NCI-H226 (cell line): Measurements from ENCODE around the gene XXYLT1.
"Not testable (repeated sequence)": the region's sequence is repeated elsewhere in the genome, so short reads cannot be mapped to it uniquely, and the experiment has no call there.

ENCODE experiments used
- DNase-seq: peaks from one replicate; pipeline ENCODE4 v3.0.0-alpha.2; 2015

Gene XXYLT1, protein sequence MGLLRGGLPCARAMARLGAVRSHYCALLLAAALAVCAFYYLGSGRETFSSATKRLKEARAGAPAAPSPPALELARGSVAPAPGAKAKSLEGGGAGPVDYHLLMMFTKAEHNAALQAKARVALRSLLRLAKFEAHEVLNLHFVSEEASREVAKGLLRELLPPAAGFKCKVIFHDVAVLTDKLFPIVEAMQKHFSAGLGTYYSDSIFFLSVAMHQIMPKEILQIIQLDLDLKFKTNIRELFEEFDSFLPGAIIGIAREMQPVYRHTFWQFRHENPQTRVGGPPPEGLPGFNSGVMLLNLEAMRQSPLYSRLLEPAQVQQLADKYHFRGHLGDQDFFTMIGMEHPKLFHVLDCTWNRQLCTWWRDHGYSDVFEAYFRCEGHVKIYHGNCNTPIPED

DNA sequence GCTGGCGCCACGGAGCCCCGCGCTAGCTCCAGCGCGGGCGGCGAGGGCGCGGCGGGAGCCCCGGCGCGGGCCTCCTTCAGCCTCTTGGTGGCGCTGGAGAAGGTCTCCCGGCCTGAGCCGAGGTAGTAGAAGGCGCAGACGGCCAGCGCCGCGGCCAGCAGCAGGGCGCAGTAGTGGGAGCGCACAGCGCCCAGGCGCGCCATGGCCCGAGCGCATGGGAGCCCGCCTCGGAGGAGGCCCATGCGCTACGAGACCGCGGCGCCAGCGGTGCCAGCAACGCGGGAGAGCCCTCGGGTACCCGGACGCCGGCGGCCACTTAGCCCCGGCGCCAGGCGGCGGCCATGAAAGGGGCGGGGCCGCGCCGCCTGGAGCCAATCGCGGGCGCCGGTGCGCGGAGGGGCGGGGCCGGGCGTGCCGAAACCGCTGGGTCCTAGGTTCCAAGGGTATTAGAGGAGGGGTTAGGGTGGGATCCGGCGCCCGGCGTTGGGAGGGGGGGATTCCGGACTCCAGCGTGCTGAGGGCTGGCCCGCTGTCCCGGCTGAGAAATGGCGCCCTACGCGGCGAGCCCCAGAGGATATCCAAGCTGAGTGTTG is at the start of gene XXYLT1:
XXYLT1 (minus strand) TSS at position 343 of the 593 bp plus-strand sequence; CDS start at position 242, 101 bp downstream.
- peak; percentile 78 for DNase-seq

DNA sequence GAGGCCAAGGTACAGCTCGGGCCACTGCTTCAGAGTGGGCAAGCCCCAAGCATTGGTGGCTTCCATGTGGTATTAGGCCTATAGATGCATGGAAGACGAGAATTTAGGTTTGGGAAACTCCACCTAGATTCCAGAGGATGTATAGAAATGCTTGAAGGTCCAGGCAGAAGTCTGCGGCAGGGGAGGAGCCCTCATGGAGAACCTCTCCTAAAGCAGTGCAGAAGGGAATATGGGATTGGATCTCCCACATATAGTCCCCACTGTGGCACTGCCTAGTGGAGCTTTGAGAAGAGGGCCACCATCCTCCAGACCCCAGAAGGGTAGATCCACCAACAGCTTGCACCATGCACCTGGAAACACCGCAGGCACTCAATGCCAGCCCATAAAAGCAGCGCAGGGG is 48.1 kb upstream of the XXYLT1 start:
- no peak for DNase-seq

DNA sequence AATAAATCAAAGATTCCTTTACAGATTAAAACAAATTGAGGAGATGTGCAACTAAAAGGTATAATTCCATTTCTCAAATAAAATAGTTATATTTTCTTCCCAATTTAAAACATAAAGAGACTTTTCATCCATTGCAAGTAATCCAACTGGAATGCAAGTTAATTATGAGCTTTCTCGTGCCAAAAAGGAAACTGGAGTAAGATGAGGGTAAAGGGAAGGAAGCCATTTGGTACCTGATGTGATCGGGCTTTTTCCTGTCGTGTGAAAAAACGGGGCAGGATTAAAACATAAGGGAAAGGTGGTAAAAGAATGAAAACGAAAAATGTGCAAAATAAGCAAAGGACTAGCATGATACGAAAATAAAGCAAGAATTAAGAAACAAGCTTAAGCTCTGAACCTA is 41.8 kb upstream of the XXYLT1 start:
- no peak for DNase-seq

DNA sequence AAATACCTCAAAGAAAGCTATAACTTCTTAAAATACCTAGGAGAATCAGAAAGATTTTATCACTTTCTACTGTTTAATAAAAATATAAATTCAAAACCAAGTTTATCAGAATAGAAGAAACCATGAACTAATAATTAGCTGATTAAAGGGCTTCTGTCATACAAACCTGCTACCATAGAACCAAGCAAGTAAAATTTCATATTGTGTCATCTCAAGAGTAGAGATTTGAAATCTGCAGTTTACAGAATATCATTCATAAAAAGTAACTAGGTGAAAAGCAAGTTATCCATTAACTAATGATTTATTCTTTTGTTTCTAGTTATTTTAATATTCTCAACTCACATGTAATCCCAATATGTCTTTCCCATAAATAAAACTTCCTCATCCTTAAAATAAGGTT is 36.8 kb upstream of the XXYLT1 start:
- no peak for DNase-seq

DNA sequence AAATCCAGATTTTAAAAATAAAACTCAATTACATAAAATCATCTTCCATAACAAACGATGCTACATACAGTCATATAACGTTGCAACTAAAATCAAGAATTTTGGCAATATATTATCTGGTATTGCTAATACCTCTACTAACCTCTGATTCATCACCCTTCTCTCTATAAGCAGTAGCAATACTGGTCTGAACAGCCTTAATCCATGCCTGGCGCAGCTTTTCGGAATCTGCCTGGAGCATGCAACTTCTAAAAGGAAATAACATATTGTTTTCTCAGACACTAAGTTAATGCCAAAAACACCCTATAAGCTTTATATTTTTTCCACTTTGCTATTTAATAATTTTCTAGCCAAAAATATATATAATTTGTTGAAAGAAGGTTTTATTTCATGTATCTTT is 35.4 kb upstream of the XXYLT1 start:
- DNase-seq = no peak

DNA sequence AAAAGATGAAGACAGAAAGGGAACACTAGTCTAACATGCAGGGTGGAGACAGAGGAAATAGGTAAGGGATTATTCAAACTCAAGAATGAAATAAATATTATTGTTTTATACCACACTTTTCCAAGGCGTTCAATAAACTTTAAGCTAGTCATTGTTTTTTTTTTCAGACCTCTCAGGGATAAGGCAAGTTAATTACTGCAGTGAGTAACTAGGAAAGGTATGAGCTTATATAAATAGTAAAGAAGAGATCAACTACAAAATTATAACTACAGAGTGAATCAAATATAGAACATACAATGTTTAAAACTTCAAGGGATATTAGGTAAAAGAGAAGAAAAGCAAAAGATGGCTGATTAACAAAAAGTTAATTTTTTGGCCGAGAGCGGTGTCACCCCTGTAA is 31.5 kb upstream of the XXYLT1 start:
- DNase-seq = no peak

DNA sequence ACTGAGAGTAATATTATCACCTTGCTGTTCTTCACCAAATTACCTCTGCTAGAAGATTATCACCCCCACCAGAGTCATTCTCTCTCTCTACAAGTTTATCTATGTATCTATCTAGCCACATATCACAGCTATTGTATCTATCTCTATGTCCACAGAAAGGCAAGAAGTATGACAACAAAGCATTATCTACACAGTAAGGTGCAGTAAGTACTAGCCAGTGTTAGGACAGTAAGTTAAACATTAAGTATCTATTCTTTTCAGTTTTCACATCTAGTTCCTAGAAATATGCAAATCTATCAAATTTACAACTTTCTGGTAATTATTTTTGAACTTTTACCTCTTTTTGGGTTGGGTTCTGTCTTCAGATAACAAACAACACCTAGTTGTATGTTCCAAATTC is 26.5 kb upstream of the XXYLT1 start:
- DNase-seq = no peak

DNA sequence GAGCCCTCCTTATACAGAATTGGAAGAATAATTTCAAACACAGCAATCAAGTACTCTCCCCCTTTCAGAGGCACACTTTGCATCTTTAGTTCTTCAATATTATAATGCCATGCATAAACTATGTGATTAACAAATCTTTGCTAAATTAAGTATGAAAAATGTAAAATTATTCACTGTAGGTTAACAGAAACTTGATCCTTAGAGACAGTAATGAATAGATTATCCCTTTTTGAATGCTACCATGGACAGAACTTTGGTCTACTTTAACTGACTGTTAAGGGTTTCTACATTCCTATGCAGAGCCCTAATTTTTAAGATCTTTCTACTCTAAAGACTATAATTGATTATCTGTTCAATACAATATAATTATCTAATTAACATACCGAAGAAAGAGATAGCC is 25.7 kb upstream of the XXYLT1 start:
- DNase-seq = no peak

DNA sequence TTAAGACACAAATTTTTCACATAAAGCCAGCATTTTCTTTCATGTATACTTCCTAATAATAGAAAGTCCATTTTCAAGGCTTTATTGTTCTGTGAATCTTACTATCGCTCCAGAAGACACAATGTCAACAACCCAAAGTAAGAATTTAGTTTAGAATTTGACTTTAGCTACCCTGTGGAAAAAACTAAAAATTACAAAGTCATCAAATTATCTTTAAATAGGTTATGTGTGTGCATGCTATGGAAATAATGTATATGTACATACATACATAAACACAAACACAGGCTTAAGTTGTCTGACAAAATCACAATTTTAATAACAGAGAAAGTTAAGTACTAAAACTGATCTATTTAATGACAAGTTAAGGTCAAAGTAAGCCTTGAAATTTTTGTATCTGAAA is 20.2 kb upstream of the XXYLT1 start:
- no peak for DNase-seq

DNA sequence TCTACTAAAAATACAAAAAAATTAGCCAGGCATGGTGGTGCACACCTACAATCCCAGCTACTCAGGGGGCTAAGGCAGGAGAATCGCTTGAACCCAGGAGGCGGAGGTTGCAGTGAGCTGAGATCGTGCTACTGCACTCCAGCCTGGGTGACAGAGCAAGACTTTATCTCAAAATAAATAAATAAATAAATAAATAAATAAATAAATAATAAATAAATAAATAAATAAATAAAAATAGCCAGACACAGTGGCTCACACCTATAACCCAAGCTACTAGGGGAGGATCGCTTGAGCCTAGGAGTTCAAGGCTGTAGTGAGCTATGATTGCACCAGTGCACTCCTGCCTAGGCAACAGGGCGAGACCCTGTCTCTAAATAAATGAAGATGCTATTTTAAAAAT is 19.7 kb upstream of the XXYLT1 start:
- not testable (repeated sequence) for DNase-seq

DNA sequence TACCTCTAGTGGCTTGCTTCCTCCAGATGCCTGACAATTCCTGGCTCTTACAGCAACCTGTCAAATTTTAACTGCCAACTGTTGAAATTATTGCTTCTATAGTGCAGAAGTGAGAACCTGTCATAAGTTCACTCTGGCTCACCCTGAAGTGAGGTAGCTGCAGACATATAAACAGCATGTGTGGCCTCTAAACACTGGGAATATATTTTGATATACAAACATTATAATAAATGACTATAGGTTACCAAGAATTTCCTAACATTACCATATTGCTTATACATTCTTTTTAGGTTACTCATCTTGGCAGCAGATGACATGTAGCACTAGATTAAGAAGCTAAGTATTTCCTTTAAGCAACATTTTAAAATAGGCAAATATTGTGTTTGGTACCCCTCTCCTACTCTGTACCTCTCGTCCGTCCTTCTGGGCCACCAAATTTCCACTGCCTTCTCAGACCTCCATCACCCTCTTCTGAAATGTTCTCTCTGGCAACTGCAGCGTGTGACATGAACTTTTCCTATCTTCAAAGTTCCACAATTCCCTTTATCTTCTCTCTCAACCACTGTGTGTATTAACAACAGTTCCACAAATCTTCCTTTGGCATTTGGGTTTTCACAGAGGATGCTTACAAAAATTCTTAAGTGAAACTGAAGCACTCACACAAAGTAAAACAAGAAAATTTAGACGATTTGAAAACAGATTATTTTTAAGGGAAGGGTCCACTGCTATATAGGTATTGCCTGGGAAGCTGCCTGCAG is 15.3 kb upstream of the XXYLT1 start:
- DNase-seq = peak; percentile 2

DNA sequence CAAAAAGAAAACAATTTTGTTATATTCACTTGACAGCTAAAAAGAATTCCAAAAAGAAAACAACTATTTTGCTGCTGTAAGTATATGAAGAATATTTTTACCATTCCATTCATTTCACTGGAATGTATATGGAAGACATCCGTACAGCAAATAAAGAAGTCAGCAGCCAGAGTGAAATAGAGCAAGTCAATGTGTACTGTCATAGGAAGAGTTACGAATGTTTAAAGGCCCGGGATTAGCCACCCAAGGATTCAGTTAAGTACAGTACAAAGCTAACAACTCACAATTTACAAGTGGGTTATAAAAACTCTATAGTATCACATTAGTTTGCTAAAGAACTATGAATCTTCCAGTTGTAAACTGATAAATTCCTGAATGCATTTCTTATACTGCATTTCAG is 14.4 kb upstream of the XXYLT1 start:
- no peak for DNase-seq

DNA sequence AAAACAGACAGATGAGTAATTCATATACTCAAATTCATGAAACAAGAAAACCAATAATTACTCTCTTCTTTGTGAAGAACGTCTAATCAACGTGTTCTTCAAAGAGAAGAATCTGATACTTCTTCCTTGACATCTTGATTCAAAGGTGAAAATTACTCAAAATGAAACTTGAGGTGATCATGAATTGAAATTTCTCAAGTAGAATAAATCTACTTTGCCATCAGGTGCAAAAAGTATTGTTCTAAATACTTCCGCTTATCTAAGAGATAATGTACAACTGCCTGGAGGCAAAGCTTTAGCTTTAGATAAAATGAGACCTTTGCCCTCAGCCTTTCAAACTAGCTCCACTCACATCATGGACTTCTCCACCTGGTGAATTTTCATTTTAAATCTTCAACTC is 13.9 kb upstream of the XXYLT1 start:
- no peak for DNase-seq

DNA sequence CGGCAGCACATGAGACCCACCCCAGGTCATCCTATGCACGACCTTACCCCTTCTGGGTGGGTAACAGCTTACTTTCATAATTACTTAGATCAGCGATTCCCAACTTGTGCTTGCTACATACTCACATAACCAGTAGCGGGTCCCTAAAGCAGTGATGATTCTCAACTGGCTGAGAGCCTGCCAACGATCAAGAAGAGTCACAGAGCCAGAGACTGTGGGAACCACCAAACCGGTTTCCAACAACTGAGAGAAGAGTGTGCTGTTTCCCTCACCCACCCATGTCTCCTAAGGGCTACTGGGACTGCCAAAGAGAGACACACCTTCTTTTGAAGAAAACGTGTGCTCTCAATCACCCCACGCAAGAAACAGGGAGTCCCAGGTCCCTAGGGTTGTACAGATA is 12.0 kb upstream of the XXYLT1 start:
- DNase-seq = no peak

DNA sequence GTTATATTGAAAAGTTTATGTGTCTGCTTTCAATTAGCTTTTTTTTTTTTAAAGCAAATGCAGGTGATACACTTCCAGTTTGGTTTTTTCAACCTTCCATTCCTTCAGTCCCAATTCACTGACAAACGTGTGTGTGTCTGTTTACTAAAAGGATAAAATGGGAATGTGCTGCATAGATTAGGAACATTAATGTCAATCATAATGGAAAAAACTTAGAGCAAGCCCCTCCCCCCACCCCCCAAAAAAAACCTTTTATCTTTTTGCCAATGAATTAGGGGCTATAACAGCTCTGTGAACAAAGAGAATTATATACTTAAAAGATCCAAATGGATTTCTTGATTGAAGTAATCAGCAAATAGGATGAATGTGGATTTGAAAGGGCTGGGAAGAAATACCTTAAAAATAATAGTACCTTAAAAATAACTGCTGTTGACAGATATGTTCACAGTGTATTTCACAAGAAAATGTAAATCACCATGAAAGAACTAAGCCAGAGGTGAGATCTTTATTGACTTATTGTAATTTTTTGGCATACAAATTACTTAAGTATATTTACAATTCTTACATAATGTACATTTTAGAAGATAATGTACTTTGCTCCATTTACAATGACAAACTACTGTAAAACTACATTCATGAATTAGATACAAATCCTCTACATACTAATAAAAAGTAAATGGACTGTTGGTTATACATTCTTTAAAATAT is 3.5 kb upstream of the XXYLT1 start:
- DNase-seq = no peak

DNA sequence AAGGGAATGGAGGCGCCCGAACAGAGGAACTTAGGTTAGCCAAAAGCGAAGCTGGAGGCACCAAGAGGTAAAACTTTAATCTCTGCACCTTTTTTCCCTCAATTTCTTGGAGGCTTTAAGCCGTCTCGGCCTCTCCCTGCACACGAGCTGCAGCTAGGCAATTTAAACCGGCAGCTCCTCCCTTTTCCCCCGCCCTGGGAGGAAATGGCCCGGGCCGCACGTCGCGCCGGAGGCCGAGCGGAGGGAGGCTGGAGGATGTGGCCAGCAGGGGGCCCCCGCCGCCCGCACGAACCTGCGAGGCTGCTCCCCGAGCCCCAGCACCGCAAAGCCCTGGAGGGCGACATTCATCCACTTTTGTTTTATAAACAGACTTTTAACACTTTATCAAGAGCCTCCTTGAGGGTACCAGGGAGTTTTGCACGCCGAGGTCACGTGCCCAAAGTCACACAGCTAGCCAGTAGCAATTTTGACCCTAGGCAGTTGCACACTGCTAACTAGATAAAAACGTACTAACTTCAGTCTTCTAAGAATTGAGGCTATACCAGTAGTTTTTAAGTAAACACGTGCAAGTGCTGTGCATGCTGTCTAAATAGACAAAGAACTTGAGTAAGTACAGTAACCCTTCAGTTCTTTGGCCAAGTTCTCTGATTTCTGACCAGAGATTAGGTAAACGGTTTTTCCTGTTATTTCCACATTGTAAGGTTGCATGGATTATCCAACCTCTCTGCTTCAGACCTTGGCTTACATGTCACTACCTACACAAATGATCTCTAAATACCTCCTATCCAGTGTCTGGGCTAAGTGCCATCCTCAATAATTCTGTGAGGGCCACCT is 668 bp upstream of the XXYLT1 start:
- DNase-seq = peak; percentile 79

DNA sequence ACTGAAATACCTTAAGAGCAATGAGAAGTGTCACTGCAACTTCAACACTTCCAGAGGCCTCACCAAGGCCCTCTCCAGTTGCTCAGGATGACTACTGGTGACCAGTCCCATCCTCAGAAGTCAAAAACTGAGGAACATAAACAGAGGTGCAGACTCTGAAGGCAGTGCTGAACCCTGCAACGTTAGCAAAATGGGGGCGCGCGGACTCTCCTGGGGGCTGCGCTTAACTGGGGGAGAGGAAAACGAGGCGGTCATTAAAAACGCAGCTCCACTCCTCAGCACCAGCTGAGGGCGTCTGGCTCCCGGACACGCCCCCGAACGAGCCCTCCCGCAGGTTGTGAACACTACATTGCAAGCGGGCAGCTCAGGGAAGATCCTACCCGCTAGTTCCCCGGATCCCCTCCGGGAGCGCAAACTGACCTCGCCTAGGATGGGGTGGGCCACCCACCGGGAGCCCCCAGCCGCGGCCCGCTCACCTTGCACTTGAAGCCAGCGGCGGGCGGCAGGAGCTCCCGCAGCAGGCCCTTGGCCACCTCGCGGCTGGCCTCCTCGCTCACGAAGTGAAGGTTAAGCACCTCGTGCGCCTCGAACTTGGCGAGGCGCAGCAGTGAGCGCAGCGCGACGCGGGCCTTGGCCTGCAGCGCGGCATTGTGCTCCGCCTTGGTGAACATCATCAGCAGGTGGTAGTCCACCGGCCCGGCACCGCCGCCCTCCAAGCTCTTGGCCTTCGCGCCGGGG is 711 bp downstream of the XXYLT1 start:
- peak; percentile 27 for DNase-seq

DNA sequence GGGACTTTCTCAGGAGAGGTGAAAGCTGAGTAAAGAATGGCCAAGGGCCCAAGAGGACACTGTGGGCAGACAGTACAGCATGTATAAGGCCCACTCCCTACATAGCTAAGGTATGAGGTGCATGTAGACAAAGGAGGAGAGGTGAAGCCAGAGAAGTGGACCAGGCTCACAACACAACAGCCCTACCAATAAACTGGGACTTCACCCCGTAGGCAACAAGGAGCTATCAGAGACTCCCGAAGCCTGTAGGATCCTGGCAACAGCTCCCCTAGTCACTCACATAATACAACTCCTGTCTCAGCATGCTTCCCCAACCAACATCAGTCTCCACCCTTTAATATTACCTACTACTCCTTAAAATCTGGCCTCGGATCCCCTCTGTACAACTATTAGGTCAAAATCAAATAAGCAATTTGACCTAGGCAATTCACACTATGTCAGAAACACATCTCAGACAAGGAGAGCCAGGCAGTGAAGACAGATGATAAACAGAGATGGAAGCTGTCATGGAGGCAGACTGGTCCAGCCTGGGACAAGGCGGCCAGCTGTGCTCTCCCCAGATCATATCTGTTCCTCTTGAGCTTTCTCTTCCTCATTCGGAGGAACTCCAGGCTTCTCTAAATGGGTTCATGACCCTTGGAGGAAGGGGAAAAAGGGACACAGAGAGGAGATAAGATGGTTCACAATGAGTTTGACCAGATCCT is 1.4 kb downstream of the XXYLT1 start:
- no peak for DNase-seq

DNA sequence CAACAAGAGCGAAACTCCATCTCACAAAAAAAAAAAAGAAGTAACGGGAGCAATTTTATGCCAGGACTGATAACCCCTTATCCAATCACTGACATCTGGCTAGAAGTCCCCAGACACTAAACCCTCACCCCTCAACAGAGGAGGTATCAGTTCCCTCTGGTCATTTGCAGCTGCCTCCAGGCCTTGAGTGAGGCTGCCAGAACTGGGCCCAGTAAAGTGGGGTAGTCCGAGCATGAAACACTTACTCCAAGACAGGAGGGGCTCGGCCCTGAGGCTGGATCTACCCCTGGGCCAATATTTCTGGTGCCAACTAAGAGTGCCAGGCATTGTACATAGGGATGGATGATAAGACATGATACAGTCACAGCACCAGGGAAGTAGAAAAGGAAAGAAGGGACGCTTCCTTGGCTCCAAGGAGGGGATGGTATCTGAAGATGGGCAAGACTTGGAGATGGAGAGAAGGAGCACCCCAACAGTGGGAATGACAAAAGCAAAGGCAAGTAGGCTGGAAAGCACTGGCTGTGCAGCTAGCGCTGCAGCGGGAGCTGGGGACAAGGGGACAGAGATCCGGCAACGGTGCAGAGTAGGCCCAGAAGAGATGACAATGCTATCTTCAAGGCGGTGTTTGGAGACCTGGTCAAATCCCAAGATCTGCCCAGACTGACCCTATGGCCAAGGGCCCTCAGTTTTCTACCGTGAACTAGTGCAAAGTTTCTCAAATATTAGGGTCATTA is 2.2 kb downstream of the XXYLT1 start:
- no peak for DNase-seq

DNA sequence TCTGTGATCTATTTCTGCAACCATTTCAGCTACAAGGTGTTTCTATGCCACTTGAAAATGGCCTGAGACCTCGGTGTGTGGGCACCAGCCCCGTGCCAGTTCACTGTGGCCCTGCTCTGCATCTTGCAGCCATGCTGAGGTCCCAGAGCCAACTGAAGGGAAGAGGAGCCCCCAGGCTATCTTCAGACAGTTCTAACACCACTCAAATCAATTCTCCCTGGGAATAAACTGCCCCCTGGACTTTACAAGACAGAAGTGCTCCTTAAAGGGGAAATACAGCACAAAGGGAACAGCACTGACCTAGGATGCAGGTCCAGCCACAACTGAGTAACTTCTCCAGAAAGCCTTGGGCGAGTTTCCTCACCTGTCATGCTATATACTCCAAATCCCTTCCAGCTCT is 3.9 kb downstream of the XXYLT1 start:
- no peak for DNase-seq
